WTC11 (cell line): ENCODE results near the gene CFL1. TPM values are rescaled to one million over a fixed set of nuclear protein-coding genes. Genes with fewer than 3 reads are reported as not detected.

ENCODE experiments used
- ATAC-seq: fragments of 200-7000 bp; cut with Tn5 transposase; 2 replicates; pipeline ENCODE4 v1.10.0; 2021; ENCODE audit warnings: mild to moderate bottlenecking, moderate library complexity
- CTCF ChIA-PET: fragments of 300-600 bp; sonication (Branson Sonifier 250); formaldehyde crosslinking; loops from one replicate; lab custom pipeline; 2021; ENCODE audit warnings: antibody characterized with exemption; lab: Charles Lee
- POLR2A ChIA-PET: fragments of 350-600 bp; sonication (Branson Sonifier 250); formaldehyde crosslinking; loops from one replicate; lab custom pipeline; 2021; ENCODE audit warnings: antibody characterized with exemption; lab: Charles Lee
- DNase-seq: peaks from one replicate; pipeline ENCODE4 v3.0.0; 2021; ENCODE audit warnings: low spot score
- H3K27ac Mint-ChIP-seq: 2 replicates; pipeline ENCODE4 v1.8.0; 2021; ENCODE audit warnings: mixed read lengths
- H3K27me3 Mint-ChIP-seq: 2 replicates; pipeline ENCODE4 v1.8.0; 2021; ENCODE audit warnings: low read depth, mild to moderate bottlenecking, moderate library complexity, mixed read lengths
- H3K36me3 Mint-ChIP-seq: 2 replicates; pipeline ENCODE4 v1.8.0; 2021; ENCODE audit warnings: mixed read lengths
- H3K4me1 Mint-ChIP-seq: 2 replicates; pipeline ENCODE4 v1.8.0; 2022; ENCODE audit warnings: mixed read lengths
- H3K4me3 Mint-ChIP-seq: 2 replicates; pipeline ENCODE4 v1.8.0; 2021; ENCODE audit warnings: mild to moderate bottlenecking, moderate library complexity, mixed read lengths
- H3K9me3 Mint-ChIP-seq: 2 replicates; pipeline ENCODE4 v1.8.0; 2021; ENCODE audit warnings: mixed read lengths
- ARID4B ChIP-seq: sonication (generic); formaldehyde crosslinking; IDR thresholded peaks from 2 replicates; pipeline ENCODE4 v1.8.0; 2023; ENCODE audit warnings: missing genetic modification reagents, mild to moderate bottlenecking, borderline replicate concordance
- E2F4 ChIP-seq: sonication (generic); formaldehyde crosslinking; IDR thresholded peaks from 2 replicates; pipeline ENCODE4 v1.8.1; 2022; ENCODE audit warnings: low read depth, mild to moderate bottlenecking, moderate library complexity, missing genetic modification reagents, borderline replicate concordance
- ERG ChIP-seq: fragments of 250-450 bp; sonication (Bioruptor Pico); IDR thresholded peaks from 2 replicates; pipeline ENCODE4 v1.8.0; 2021; ENCODE audit warnings: mild to moderate bottlenecking
- FOXJ3 ChIP-seq: sonication (generic); formaldehyde crosslinking; IDR thresholded peaks from 2 replicates; pipeline ENCODE4 v1.9.0; 2021; ENCODE audit warnings: missing genetic modification reagents, mild to moderate bottlenecking, borderline replicate concordance
- MLX ChIP-seq: sonication (generic); formaldehyde crosslinking; IDR thresholded peaks from 2 replicates; pipeline ENCODE4 v1.8.1; 2023; ENCODE audit warnings: mild to moderate bottlenecking, missing genetic modification reagents, moderate library complexity
- NFYB ChIP-seq: sonication (generic); formaldehyde crosslinking; conservative IDR thresholded peaks from 2 replicates; pipeline ENCODE4 v1.8.0; 2022; ENCODE audit warnings: low read depth, missing genetic modification reagents
- NR1H2 ChIP-seq: sonication (generic); formaldehyde crosslinking; IDR thresholded peaks from 2 replicates; pipeline ENCODE4 v1.9.0; 2021; ENCODE audit warnings: mild to moderate bottlenecking, moderate library complexity, missing genetic modification reagents
- NR3C1 ChIP-seq: sonication (generic); formaldehyde crosslinking; conservative IDR thresholded peaks from 2 replicates; pipeline ENCODE4 v1.8.1; 2023; ENCODE audit warnings: low read depth, mild to moderate bottlenecking, missing genetic modification reagents
- RORB ChIP-seq: fragments of 250-450 bp; sonication (Bioruptor Pico); IDR thresholded peaks from 2 replicates; pipeline ENCODE4 v1.9.0; 2021; ENCODE audit warnings: mild to moderate bottlenecking
- SMAD3 ChIP-seq: sonication (generic); formaldehyde crosslinking; IDR thresholded peaks from 2 replicates; pipeline ENCODE4 v1.8.0; 2022; ENCODE audit warnings: missing genetic modification reagents, mild to moderate bottlenecking, borderline replicate concordance
- TCF7 ChIP-seq: sonication (generic); formaldehyde crosslinking; IDR thresholded peaks from 2 replicates; pipeline ENCODE4 v1.8.0; 2022; ENCODE audit warnings: mild to moderate bottlenecking, low read depth, missing genetic modification reagents, moderate library complexity
- USF1 ChIP-seq: sonication (generic); formaldehyde crosslinking; IDR thresholded peaks from 2 replicates; pipeline ENCODE4 v1.8.0; 2022; ENCODE audit warnings: mild to moderate bottlenecking, missing genetic modification reagents
- ZNF219 ChIP-seq: sonication (generic); formaldehyde crosslinking; IDR thresholded peaks from 2 replicates; pipeline ENCODE4 v1.8.0; 2023; ENCODE audit warnings: missing genetic modification reagents, mild to moderate bottlenecking, borderline replicate concordance
- ZNF416 ChIP-seq: fragments of 250-450 bp; sonication (Bioruptor Pico); IDR thresholded peaks from 2 replicates; pipeline ENCODE4 v1.9.0; 2021; ENCODE audit warnings: mild to moderate bottlenecking, inconsistent platforms
- ZNF532 ChIP-seq: fragments of 250-450 bp; sonication (Bioruptor Pico); IDR thresholded peaks from 2 replicates; pipeline ENCODE4 v1.9.0; 2021; ENCODE audit warnings: mild to moderate bottlenecking, borderline replicate concordance
- ZNF671 ChIP-seq: fragments of 250-450 bp; sonication (Bioruptor Pico); IDR thresholded peaks from 2 replicates; pipeline ENCODE4 v1.8.0; 2021; ENCODE audit warnings: mild to moderate bottlenecking
- total RNA-seq: library from RNA; stranded (reverse); gene quantifications from 3 replicates; pipeline ENCODE4 v1.2.3, GENCODE V29; 2021

Gene CFL1
- total RNA-seq, 1 experiment from 2014 or later = 1,073 TPM

- TF ChIP-seq TCF7 (no peak), NR3C1 (CRISPR knock-in tag) (no peak), ARID4B (no peak), NFYB (no peak), RORB (no peak), MLX (no peak), ZNF532 (no peak), ZNF671 (CRISPR knock-in tag) (no peak), SMAD3 (CRISPR knock-in tag) (no peak), ERG (CRISPR knock-in tag) (no peak), NR1H2 (CRISPR knock-in tag) (no peak), USF1 (CRISPR knock-in tag) (no peak), FOXJ3 (CRISPR knock-in tag) (no peak), ZNF219 (CRISPR knock-in tag) (no peak), ZNF416 (CRISPR knock-in tag) (no peak), E2F4 (no peak)
- TF ChIP-seq, all 79 proteins: peak for 0
- ATAC-seq = no peak
- Mint-ChIP-seq H3K4me1 (peaks cover 13% of the 10 kb centered on the region), H3K4me3 (peak overlapping the region; percentile 91), H3K27ac (peak overlapping the region; percentile 88), H3K36me3 (peaks cover 53% of the 10 kb centered on the region), H3K27me3 (no peaks in the 10 kb centered on the region), H3K9me3 (peaks cover 6% of the 10 kb centered on the region; the same call in 1 of the 2 replicates)
- no peak for DNase-seq
- POLR2A ChIA-PET = no interaction called here
- CTCF ChIA-PET = no interaction called here
Observed at GRCh38 chr11:65855927-65856363, 2.0 kb downstream of the CFL1 start.
